Tibial artery (tissue), 4 donors: ENCODE data around the gene DCLRE1A.

ENCODE experiments used
- DNase-seq, 2 donors: peaks; one replicate each; pipeline ENCODE4 v3.0.0-alpha.2; 2019
- H3K27ac ChIP-seq, 2 donors: fragments of 200-600 bp; sonication (generic) in 1 of 2; 1 replicate in 1 of 2; 2 replicates in 1 of 2; pipeline ENCODE4 v1.5.1; 2018 to 2019; ENCODE audit warnings: mild to moderate bottlenecking in 1 of 2
- H3K27me3 ChIP-seq, 2 donors: fragments of 200-600 bp; sonication (generic) in 1 of 2; one replicate each; pipeline versions ENCODE4 v1.5.1 to v1.6.0; 2016 to 2019
- H3K36me3 ChIP-seq, 3 donors: fragments of 200-600 bp; sonication (generic) in 2 of 3; one replicate each; pipeline ENCODE4 v1.5.1; 2016 to 2019; ENCODE audit warnings: mild to moderate bottlenecking in 2 of 3
- H3K4me1 ChIP-seq, 4 donors: fragments of 200-600 bp; sonication (generic) in 2 of 4; 1 replicate in 3 of 4; 2 replicates in 1 of 4; pipeline ENCODE4 v1.5.1; 2016 to 2019
- H3K4me3 ChIP-seq, 2 donors: fragments of 200-600 bp; sonication (generic) in 1 of 2; 1 replicate in 1 of 2; 2 replicates in 1 of 2; pipeline ENCODE4 v1.5.1; 2018 to 2019; ENCODE audit warnings: mild to moderate bottlenecking in 2 of 2
- H3K9me3 ChIP-seq, 3 donors: fragments of 200-600 bp; sonication (generic) in 1 of 3; one replicate each; pipeline ENCODE4 v1.5.1; 2016 to 2019
- CTCF ChIP-seq, 2 experiments: fragments of 200-600 bp in 1 of 2; fragments of 450-650 bp in 1 of 2; IDR thresholded peaks; one replicate each; pipeline ENCODE4 v1.5.1; 2017 to 2019; ENCODE audit warnings: antibody characterized with exemption in 2 of 2, mild to moderate bottlenecking in 1 of 2, moderate library complexity in 1 of 2
- intact Hi-C: fragments of 100-400 bp; cut with DNase I; formaldehyde crosslinking; loops from one replicate; pipeline ENCODE4 v1.15.0; 2023; ENCODE audit warnings: low total_unique reads

The DCLRE1A gene

GRCh38 chr10:113893570-113893969 is 39.7 kb upstream of the DCLRE1A start:
- peaks cover 6 to 12% (median 6%) of the 10 kb centered on the region in 3 donors for H3K36me3 ChIP-seq
- no peak for TF ChIP-seq CTCF (IDR thresholded peaks at IDR 0.05)
- H3K27me3 ChIP-seq: no peaks in the 10 kb centered on the region
- H3K27ac ChIP-seq: peak overlapping the region in 1 of 2 donors; percentile 6
- peaks cover 0 to 41% (median 9%) of the 10 kb centered on the region in 4 donors for H3K4me1 ChIP-seq
- H3K9me3 ChIP-seq: no peaks in the 10 kb centered on the region
- no peak for DNase-seq
- H3K4me3 ChIP-seq: no peak overlapping the region
- intact Hi-C loops: no loop called here

- no peaks in the 10 kb centered on the region for H3K9me3 ChIP-seq
- TF ChIP-seq CTCF (IDR thresholded peaks at IDR 0.05): no peak
- H3K4me1 ChIP-seq: peaks cover 0 to 41% (median 9%) of the 10 kb centered on the region in 4 donors
- H3K4me3 ChIP-seq: no peak overlapping the region
- intact Hi-C loops: no loop called here
- H3K36me3 ChIP-seq: peaks cover 1 to 7% (median 1%) of the 10 kb centered on the region in 3 donors
- peak overlapping the region; percentile 40 to 60 for H3K27ac ChIP-seq
- H3K27me3 ChIP-seq: no peaks in the 10 kb centered on the region
- no peak for DNase-seq
Measured at GRCh38 chr10:113891476-113891875, 37.6 kb upstream of the DCLRE1A start.

DNA sequence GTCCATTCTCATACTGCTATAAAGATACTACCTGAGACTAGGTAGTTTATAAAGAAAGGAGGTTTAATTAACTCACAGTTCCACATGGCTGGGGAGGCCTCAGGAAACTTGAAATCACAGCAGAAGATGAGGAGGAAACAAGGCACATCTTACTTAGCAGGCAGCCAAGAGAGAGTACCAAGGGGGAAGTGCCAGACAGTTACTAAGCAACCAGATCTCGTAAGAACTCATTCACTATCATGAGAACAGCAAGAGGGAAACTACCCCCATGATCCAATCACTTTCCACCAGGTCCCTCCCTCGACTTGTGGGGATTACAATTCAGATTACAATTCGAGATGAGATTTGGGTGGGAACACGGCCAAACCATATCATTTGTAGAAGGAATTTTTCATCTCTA is 36.9 kb upstream of the DCLRE1A start:
- intact Hi-C loops: no loop called here
- Histone ChIP-seq H3K4me1 (peaks cover 0 to 41% (median 9%) of the 10 kb centered on the region in 4 donors), H3K27me3 (no peaks in the 10 kb centered on the region), H3K36me3 (peaks cover 7 to 8% (median 7%) of the 10 kb centered on the region in 3 donors), H3K27ac (peak overlapping the region; percentile 19 to 60), H3K9me3 (no peaks in the 10 kb centered on the region), H3K4me3 (no peak overlapping the region)
- DNase-seq: no peak
- TF ChIP-seq CTCF (IDR thresholded peaks at IDR 0.05): no peak

DNA sequence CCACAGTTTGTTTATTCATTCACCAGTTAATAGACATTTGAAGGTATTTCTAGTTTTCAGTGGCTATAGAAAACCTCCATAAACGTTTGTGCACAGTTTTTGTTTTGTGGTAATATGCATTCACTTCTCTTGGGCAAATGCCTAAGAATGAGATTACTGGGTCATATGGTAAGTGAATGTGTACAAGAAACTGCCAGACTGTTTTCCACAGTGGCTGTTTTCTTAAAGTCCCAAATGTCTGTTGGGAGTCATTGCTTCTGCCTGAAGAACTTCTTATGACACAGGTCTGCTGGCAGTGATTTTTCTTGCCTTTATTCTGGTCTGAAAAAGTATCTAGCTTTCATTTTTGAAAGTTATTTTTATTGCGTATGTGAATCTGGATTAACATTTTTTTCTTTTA is 36.0 kb upstream of the DCLRE1A start:
- intact Hi-C loops: no loop called here
- Histone ChIP-seq H3K27ac (peak overlapping the region; percentile 14 to 60), H3K27me3 (no peaks in the 10 kb centered on the region), H3K4me1 (peaks cover 0 to 41% (median 7%) of the 10 kb centered on the region in 4 donors), H3K36me3 (peaks cover 7 to 14% (median 11%) of the 10 kb centered on the region in 3 donors), H3K4me3 (no peak overlapping the region), H3K9me3 (no peaks in the 10 kb centered on the region)
- DNase-seq: no peak
- no peak for TF ChIP-seq CTCF (IDR thresholded peaks at IDR 0.05)

- H3K9me3 ChIP-seq: no peaks in the 10 kb centered on the region
- TF ChIP-seq CTCF (IDR thresholded peaks at IDR 0.05): no peak
- H3K4me3 ChIP-seq: no peak overlapping the region
- intact Hi-C loops: no loop called here
- no peaks in the 10 kb centered on the region for H3K27me3 ChIP-seq
- no peak for DNase-seq
- H3K36me3 ChIP-seq: peaks cover 20 to 29% (median 26%) of the 10 kb centered on the region in 3 donors
- H3K4me1 ChIP-seq: no peaks in the 10 kb centered on the region
- no peak overlapping the region for H3K27ac ChIP-seq
Measured at GRCh38 chr10:113882240-113882639, 28.4 kb upstream of the DCLRE1A start.

- Histone ChIP-seq H3K36me3 (peaks cover 13 to 26% (median 22%) of the 10 kb centered on the region in 3 donors), H3K4me3 (no peak overlapping the region), H3K9me3 (no peaks in the 10 kb centered on the region), H3K27ac (no peak overlapping the region), H3K4me1 (no peaks in the 10 kb centered on the region), H3K27me3 (no peaks in the 10 kb centered on the region)
- DNase-seq: no peak
- intact Hi-C loops: no loop called here
- no peak for TF ChIP-seq CTCF (IDR thresholded peaks at IDR 0.05)
Measured at GRCh38 chr10:113880236-113880635, 26.4 kb upstream of the DCLRE1A start.
